ENCODE measurements around the gene KBTBD13. TPM values are rescaled to one million over a fixed set of nuclear protein-coding genes. Genes with fewer than 3 reads are reported as not detected.

The KBTBD13 gene
- total and polyA plus RNA-seq, 4 experiments from 2014 or later = not detected

Other genes with a start within 250 kb of the KBTBD13 start
- gene PLEKHO2, start 234.8 kb upstream of the KBTBD13 start, total RNA-seq = 10 to 100 TPM; 22.7 to 24.1 TPM
- 10 to 100 TPM; 10.6 to 29.1 TPM for gene PLEKHO2, start 234.8 kb upstream of the KBTBD13 start, polyA plus RNA-seq
- gene ANKDD1A, start 164.8 kb upstream of the KBTBD13 start, total RNA-seq = 1 to 10 TPM; 4.5 to 5.9 TPM
- gene ANKDD1A, start 164.8 kb upstream of the KBTBD13 start, polyA plus RNA-seq = 1 to 10 TPM in 1 of 2 donors, under 1 TPM in 1; 0.16 to 1.7 TPM
- gene SPG21, start 86.8 kb upstream of the KBTBD13 start, total RNA-seq = 10 to 100 TPM; 57.2 to 61.1 TPM
- 100 to 1,000 TPM; 128 to 179 TPM for gene SPG21, start 86.8 kb upstream of the KBTBD13 start, polyA plus RNA-seq
- gene MTFMT, start 47.1 kb upstream of the KBTBD13 start, total RNA-seq = 10 to 100 TPM; 15.2 to 18.3 TPM
- gene MTFMT, start 47.1 kb upstream of the KBTBD13 start, polyA plus RNA-seq = 10 to 100 TPM; 19.7 to 22.6 TPM
- gene SLC51B, start 31.4 kb upstream of the KBTBD13 start, total RNA-seq = not detected
- gene SLC51B, start 31.4 kb upstream of the KBTBD13 start, polyA plus RNA-seq = not detected
- not detected for gene RASL12, start 8.8 kb upstream of the KBTBD13 start, total RNA-seq
- gene RASL12, start 8.8 kb upstream of the KBTBD13 start, polyA plus RNA-seq = not detected
- 10 to 100 TPM; 15.2 to 16.6 TPM for gene UBAP1L, start 38.5 kb downstream of the KBTBD13 start, total RNA-seq
- gene UBAP1L, start 38.5 kb downstream of the KBTBD13 start, polyA plus RNA-seq = under 1 TPM in 1 of 2 donors, not detected in 1; 0.86 TPM
- gene PDCD7, start 57.1 kb downstream of the KBTBD13 start, total RNA-seq = 10 to 100 TPM; 30.5 to 40.5 TPM
- gene PDCD7, start 57.1 kb downstream of the KBTBD13 start, polyA plus RNA-seq = 10 to 100 TPM in 1 of 2 donors, 1 to 10 TPM in 1; 8.8 to 15.1 TPM
- gene CLPX, start 108.6 kb downstream of the KBTBD13 start, total RNA-seq = 10 to 100 TPM; 52.0 to 52.4 TPM
- 10 to 100 TPM; 28.1 to 29.2 TPM for gene CLPX, start 108.6 kb downstream of the KBTBD13 start, polyA plus RNA-seq
- under 1 TPM; 0.42 to 0.44 TPM for gene CILP, start 134.7 kb downstream of the KBTBD13 start, total RNA-seq
- gene CILP, start 134.7 kb downstream of the KBTBD13 start, polyA plus RNA-seq = not detected
- 10 to 100 TPM; 20.8 to 21.4 TPM for gene PARP16, start 210.1 kb downstream of the KBTBD13 start, total RNA-seq
- gene PARP16, start 210.1 kb downstream of the KBTBD13 start, polyA plus RNA-seq = 10 to 100 TPM; 27.1 to 27.2 TPM
- gene RNU5A-1, start 219.3 kb downstream of the KBTBD13 start, total RNA-seq = not detected
- not detected for gene RNU5A-1, start 219.3 kb downstream of the KBTBD13 start, polyA plus RNA-seq
- gene RNU5B-1, start 227.9 kb downstream of the KBTBD13 start, total RNA-seq = 10 to 100 TPM in 1 of 2 experiments, not detected in 1; 24.0 TPM
- not detected for gene RNU5B-1, start 227.9 kb downstream of the KBTBD13 start, polyA plus RNA-seq